Central memory CD4-positive, alpha-beta T cell (primary cell): Measurements from ENCODE around the gene MYLK.

Source experiments
- DNase-seq: peaks from one replicate; pipeline ENCODE4 v3.0.0; 2022

Gene MYLK

GRCh38 chr3:123768480-123769355, 115.4 kb downstream of the MYLK start:
- no peak for DNase-seq

- DNase-seq: no peak
Measured at GRCh38 chr3:123767564-123768292, 116.4 kb downstream of the MYLK start.

GRCh38 chr3:123767009-123767372, 117.1 kb downstream of the MYLK start:
- no peak for DNase-seq

GRCh38 chr3:123766193-123767008, 117.7 kb downstream of the MYLK start:
- DNase-seq: no peak

- no peak for DNase-seq
Measured at GRCh38 chr3:123765475-123766128, 118.5 kb downstream of the MYLK start.

- no peak for DNase-seq
Measured at GRCh38 chr3:123764647-123765046, 119.5 kb downstream of the MYLK start.

- DNase-seq: no peak
Measured at GRCh38 chr3:123762805-123763204, 121.3 kb downstream of the MYLK start.

GRCh38 chr3:123760817-123761216, 123.3 kb downstream of the MYLK start:
- DNase-seq: no peak

- DNase-seq: no peak
Measured at GRCh38 chr3:123759871-123760270, 124.3 kb downstream of the MYLK start.

- no peak for DNase-seq
Measured at GRCh38 chr3:123759311-123759710, 124.8 kb downstream of the MYLK start.

GRCh38 chr3:123758081-123758564, 126.0 kb downstream of the MYLK start:
- no peak for DNase-seq

GRCh38 chr3:123757281-123757940, 126.7 kb downstream of the MYLK start:
- DNase-seq: no peak

GRCh38 chr3:123755501-123755900, 128.6 kb downstream of the MYLK start:
- no peak for DNase-seq

- DNase-seq: no peak
Measured at GRCh38 chr3:123755085-123755484, 129.0 kb downstream of the MYLK start.

- DNase-seq: no peak
Measured at GRCh38 chr3:123753286-123753685, 130.8 kb downstream of the MYLK start.

- DNase-seq: no peak
Measured at GRCh38 chr3:123752228-123752627, 131.9 kb downstream of the MYLK start.

GRCh38 chr3:123751433-123751832, 132.7 kb downstream of the MYLK start:
- no peak for DNase-seq

- DNase-seq: no peak
Measured at GRCh38 chr3:123750659-123751420, 133.3 kb downstream of the MYLK start.

- DNase-seq: no peak
Measured at GRCh38 chr3:123750209-123750608, 133.9 kb downstream of the MYLK start.

- no peak for DNase-seq
Measured at GRCh38 chr3:123749711-123750110, 134.4 kb downstream of the MYLK start.

GRCh38 chr3:123745184-123745855, 138.8 kb downstream of the MYLK start:
- DNase-seq: no peak
